Right atrium auricular region (tissue), 2 donors: ENCODE data around the gene ATP8B4. TPM values are rescaled to one million over a fixed set of nuclear protein-coding genes. Genes with fewer than 3 reads are reported as not detected.

ENCODE experiments used
- DNase-seq: peaks from one replicate; pipeline ENCODE4 v3.0.0-alpha.2; 2019; ENCODE audit warnings: low spot score
- H3K27ac ChIP-seq, 2 donors: fragments of 200-600 bp; sonication (generic); 1 replicate in 1 of 2; 2 replicates in 1 of 2; pipeline ENCODE4 v1.5.1; 2016 to 2019
- H3K27me3 ChIP-seq, 2 donors: fragments of 200-600 bp; sonication (generic); one replicate each; pipeline versions ENCODE4 v1.5.1 to v1.6.0; 2017 to 2019
- H3K36me3 ChIP-seq: fragments of 200-600 bp; sonication (generic); one replicate; pipeline ENCODE4 v1.5.1; 2016
- H3K4me1 ChIP-seq, 2 donors: fragments of 200-600 bp; sonication (generic); one replicate each; pipeline versions ENCODE4 v1.5.1 to v1.6.0; 2017 to 2019
- H3K4me3 ChIP-seq, 2 donors: fragments of 200-600 bp; sonication (generic); 1 replicate in 1 of 2; 2 replicates in 1 of 2; pipeline ENCODE4 v1.5.1; 2017 to 2019; ENCODE audit warnings: mild to moderate bottlenecking in 1 of 2, moderate library complexity in 1 of 2
- H3K9me3 ChIP-seq, 2 donors: fragments of 200-600 bp; sonication (generic); one replicate each; pipeline ENCODE4 v1.5.1; 2019
- total RNA-seq, 2 donors: library from RNA; depleted of rRNA; stranded (reverse); fragments of >200 nt; gene quantifications; one replicate each; pipeline ENCODE4 v1.1.0, GENCODE V29; 2016
- TF ChIP-seq, protein P1 (sequence below), 2 donors: fragments of 200-600 bp; sonication (generic); IDR thresholded peaks; one replicate each; pipeline ENCODE4 v1.5.1; 2019; ENCODE audit warnings: antibody characterized with exemption in 2 of 2

Gene ATP8B4
- total RNA-seq, 2 donors from 2014 or later: 2.0 to 2.5 TPM

DNA sequence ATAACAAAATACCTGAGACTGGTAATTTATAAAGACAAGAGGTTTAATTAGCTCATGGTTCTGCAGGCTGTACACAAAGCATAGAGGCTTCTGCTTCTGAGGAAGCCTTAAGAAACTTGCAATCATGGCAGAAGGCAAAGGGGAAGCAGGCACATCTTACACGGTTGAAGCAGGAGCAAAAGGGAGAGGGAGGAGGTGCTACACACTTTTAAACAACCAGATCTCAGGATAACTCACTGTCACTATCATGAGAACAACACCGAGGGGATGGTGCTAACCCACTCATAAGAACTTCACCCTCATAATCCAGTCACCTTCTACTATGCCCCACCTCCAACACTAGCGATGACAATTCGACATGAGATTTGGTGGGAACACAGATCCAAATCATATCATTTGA lies 54.4 kb downstream of the ATP8B4 start:
- Histone ChIP-seq H3K9me3 (no peaks in the 10 kb centered on the region), H3K36me3 (no peaks in the 10 kb centered on the region), H3K27me3 (no peaks in the 10 kb centered on the region), H3K4me3 (no peak overlapping the region), H3K4me1 (no peaks in the 10 kb centered on the region), H3K27ac (no peak overlapping the region)
- TF ChIP-seq, protein P1, sequence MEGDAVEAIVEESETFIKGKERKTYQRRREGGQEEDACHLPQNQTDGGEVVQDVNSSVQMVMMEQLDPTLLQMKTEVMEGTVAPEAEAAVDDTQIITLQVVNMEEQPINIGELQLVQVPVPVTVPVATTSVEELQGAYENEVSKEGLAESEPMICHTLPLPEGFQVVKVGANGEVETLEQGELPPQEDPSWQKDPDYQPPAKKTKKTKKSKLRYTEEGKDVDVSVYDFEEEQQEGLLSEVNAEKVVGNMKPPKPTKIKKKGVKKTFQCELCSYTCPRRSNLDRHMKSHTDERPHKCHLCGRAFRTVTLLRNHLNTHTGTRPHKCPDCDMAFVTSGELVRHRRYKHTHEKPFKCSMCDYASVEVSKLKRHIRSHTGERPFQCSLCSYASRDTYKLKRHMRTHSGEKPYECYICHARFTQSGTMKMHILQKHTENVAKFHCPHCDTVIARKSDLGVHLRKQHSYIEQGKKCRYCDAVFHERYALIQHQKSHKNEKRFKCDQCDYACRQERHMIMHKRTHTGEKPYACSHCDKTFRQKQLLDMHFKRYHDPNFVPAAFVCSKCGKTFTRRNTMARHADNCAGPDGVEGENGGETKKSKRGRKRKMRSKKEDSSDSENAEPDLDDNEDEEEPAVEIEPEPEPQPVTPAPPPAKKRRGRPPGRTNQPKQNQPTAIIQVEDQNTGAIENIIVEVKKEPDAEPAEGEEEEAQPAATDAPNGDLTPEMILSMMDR (IDR thresholded peaks at IDR 0.05): no peak
- DNase-seq: no peak

DNA sequence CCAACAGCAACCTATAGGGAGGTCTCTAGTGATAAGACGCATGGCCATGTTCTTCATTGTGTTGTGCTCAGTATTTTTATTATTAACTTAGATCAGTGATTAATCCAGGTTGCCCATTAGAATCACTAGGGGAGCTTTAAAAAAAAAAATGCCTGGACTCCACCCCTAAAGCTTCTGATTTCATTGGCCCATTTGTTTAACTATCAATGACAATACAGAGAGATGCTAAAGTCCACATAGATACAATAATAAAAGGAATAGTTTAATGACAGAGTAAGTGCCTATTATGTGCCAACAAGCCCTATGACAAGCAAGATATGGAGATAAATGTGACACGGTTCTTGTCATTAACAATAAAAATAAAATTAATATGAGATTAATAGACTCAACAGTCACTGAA lies 55.8 kb downstream of the ATP8B4 start:
- no peak for DNase-seq
- no peaks in the 10 kb centered on the region for H3K27me3 ChIP-seq
- H3K4me1 ChIP-seq: no peaks in the 10 kb centered on the region
- no peak overlapping the region for H3K4me3 ChIP-seq
- no peak overlapping the region for H3K27ac ChIP-seq
- H3K9me3 ChIP-seq: no peaks in the 10 kb centered on the region
- H3K36me3 ChIP-seq: no peaks in the 10 kb centered on the region
- TF ChIP-seq, protein P1 (IDR thresholded peaks at IDR 0.05): no peak

DNA sequence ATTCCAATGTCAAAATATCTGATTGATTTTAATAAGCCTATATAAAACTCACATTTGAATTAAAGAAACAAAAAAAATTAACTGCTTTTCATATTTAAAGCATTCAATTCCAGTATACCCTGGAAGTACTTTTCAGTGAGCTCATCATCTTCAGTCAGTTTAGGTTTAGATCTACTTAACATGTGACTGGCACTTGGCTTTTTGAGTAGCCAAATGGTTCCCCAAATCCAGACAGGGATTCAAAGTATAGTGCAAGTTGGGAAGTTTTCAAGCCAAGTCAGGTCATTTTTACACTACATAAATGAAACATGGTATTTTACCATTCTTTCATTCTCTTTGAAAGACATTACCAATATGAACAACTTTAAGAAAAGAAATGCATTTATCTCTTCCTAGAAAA lies 57.5 kb downstream of the ATP8B4 start:
- TF ChIP-seq, protein P1 (IDR thresholded peaks at IDR 0.05): no peak
- H3K36me3 ChIP-seq: no peaks in the 10 kb centered on the region
- no peak overlapping the region for H3K4me3 ChIP-seq
- H3K9me3 ChIP-seq: no peaks in the 10 kb centered on the region
- H3K27ac ChIP-seq: no peak overlapping the region
- no peak for DNase-seq
- H3K4me1 ChIP-seq: no peaks in the 10 kb centered on the region
- H3K27me3 ChIP-seq: no peaks in the 10 kb centered on the region

DNA sequence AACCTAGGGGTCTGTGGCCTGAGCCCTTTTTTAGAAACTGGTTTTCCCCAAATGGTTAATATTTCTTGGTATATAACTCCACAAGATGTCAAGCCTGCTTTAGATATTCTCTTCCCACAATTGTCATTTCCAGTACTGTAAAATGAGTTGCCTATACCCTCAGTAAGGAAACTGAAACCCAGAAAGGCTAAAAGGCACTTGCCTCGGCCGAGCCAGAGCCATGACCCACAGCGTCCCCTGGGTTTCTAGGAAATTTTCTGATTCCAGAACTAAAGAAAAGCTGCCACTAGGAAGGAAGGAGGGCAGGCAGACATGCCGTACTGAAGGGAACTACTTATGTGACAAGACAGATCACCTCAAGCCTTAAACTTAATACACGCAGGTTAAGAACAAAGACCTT lies 59.1 kb downstream of the ATP8B4 start:
- TF ChIP-seq, protein P1 (IDR thresholded peaks at IDR 0.05): no peak
- H3K9me3 ChIP-seq: no peaks in the 10 kb centered on the region
- peaks cover 0 to 5% of the 10 kb centered on the region in 2 donors for H3K4me1 ChIP-seq
- peak overlapping the region; percentile 9 to 19 for H3K27ac ChIP-seq
- H3K36me3 ChIP-seq: no peaks in the 10 kb centered on the region
- no peaks in the 10 kb centered on the region for H3K27me3 ChIP-seq
- no peak overlapping the region for H3K4me3 ChIP-seq
- no peak for DNase-seq

DNA sequence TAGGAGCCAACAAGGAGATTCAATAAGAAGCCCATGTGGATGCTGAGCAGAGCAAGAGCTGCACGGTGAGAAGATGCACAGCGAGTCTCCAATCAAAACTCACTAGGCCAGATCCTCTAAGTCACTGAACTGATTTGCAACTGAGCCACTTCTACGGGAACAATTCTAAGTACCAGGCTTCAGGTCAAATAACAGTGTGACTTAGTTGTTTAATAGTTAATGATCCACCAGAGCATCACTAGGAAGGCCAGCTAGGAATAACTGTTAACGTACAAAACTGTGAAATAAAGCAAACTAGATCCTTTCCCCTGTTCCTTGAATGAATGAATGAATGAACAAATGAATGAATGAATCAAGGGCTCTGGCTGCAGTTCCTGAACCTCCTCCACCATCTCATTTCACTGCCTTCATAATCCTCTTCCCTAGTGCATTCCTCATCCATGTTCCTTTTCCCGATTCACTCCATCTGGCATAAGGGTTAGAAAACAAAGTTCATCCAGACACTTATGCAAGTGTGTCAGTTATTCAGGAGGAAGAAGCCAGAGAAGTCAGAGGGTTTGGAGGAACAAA lies 59.7 kb downstream of the ATP8B4 start:
- Histone ChIP-seq H3K9me3 (no peaks in the 10 kb centered on the region), H3K4me3 (no peak overlapping the region), H3K36me3 (no peaks in the 10 kb centered on the region), H3K4me1 (peaks cover 0 to 5% of the 10 kb centered on the region in 2 donors), H3K27me3 (no peaks in the 10 kb centered on the region), H3K27ac (peak overlapping the region in 1 of 2 donors; percentile 19)
- TF ChIP-seq, protein P1 (IDR thresholded peaks at IDR 0.05): no peak
- no peak for DNase-seq
